HEK293 (cell line): ENCODE data around the gene POLR3E.

ENCODE experiments used
- KLF16 ChIP-seq: fragments of 450-650 bp; formaldehyde crosslinking; IDR thresholded peaks from 2 replicates; pipeline ENCODE4 v1.5.1; 2017; ENCODE audit warnings: missing biosample characterization, missing genetic modification characterization
- PBX3 ChIP-seq: sonication (generic); formaldehyde crosslinking; IDR thresholded peaks from 2 replicates; pipeline ENCODE4 v1.8.1; 2022; ENCODE audit warnings: mild to moderate bottlenecking, moderate library complexity, missing genetic modification reagents
- ZFHX2 ChIP-seq: fragments of 450-650 bp; formaldehyde crosslinking; conservative IDR thresholded peaks from 2 replicates; pipeline ENCODE4 v1.5.1; 2016; ENCODE audit warnings: missing biosample characterization, missing genetic modification characterization
- ZNF302 ChIP-seq: fragments of 450-650 bp; formaldehyde crosslinking; IDR thresholded peaks from 2 replicates; pipeline ENCODE4 v1.5.1; 2016; ENCODE audit warnings: missing biosample characterization, missing genetic modification characterization, low read depth
- ZNF311 ChIP-seq: fragments of 450-650 bp; formaldehyde crosslinking; IDR thresholded peaks from 2 replicates; pipeline ENCODE4 v1.5.1; 2017; ENCODE audit warnings: missing biosample characterization, missing genetic modification characterization, borderline replicate concordance
- ZSCAN18 ChIP-seq: fragments of 450-650 bp; formaldehyde crosslinking; IDR thresholded peaks from 2 replicates; pipeline ENCODE4 v1.5.1; 2016; ENCODE audit warnings: missing biosample characterization, missing genetic modification characterization
- TF ChIP-seq, protein P1 (sequence below): fragments of 450-650 bp; formaldehyde crosslinking; IDR thresholded peaks from 2 replicates; pipeline ENCODE4 v1.5.1; 2016; ENCODE audit warnings: missing biosample characterization, missing genetic modification characterization
- TF ChIP-seq, protein P2 (sequence below): fragments of 450-650 bp; formaldehyde crosslinking; IDR thresholded peaks from 2 replicates; pipeline ENCODE4 v1.5.1; 2016; ENCODE audit warnings: missing biosample characterization, missing genetic modification characterization
- TF ChIP-seq, protein P3 (sequence below): fragments of 450-650 bp; formaldehyde crosslinking; IDR thresholded peaks from 2 replicates; pipeline ENCODE4 v1.5.1; 2016; ENCODE audit warnings: missing biosample characterization, missing genetic modification characterization

DNA sequence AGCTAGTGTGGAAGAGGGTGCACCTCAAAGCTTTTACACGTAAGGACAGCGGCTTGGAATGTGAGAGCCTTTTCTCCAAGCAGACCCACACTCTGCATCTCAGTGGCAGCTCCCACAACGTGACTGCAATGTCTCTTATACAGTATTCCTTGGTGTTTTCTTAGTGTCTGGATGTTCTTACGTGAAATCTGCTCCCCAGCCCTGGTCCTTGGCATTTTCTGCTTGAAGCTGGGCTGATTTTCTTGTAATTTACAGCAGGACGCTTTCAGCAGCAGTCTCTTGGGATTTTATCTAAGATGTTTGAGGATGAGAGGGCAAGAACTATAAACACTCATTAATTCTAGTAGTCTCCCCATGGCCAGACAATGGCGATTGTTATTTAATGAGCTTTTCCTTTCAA lies 12.1 kb upstream of the POLR3E start:
- TF ChIP-seq, protein P1, sequence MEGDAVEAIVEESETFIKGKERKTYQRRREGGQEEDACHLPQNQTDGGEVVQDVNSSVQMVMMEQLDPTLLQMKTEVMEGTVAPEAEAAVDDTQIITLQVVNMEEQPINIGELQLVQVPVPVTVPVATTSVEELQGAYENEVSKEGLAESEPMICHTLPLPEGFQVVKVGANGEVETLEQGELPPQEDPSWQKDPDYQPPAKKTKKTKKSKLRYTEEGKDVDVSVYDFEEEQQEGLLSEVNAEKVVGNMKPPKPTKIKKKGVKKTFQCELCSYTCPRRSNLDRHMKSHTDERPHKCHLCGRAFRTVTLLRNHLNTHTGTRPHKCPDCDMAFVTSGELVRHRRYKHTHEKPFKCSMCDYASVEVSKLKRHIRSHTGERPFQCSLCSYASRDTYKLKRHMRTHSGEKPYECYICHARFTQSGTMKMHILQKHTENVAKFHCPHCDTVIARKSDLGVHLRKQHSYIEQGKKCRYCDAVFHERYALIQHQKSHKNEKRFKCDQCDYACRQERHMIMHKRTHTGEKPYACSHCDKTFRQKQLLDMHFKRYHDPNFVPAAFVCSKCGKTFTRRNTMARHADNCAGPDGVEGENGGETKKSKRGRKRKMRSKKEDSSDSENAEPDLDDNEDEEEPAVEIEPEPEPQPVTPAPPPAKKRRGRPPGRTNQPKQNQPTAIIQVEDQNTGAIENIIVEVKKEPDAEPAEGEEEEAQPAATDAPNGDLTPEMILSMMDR (tag by site-specific recombination) = no peak
- TF ChIP-seq ZFHX2 (tag by site-specific recombination) (no peak), ZNF302 (tag by site-specific recombination) (no peak), PBX3 (no peak), ZSCAN18 (tag by site-specific recombination) (no peak), KLF16 (no peak), ZNF311 (tag by site-specific recombination) (no peak)
- TF ChIP-seq, protein P2, sequence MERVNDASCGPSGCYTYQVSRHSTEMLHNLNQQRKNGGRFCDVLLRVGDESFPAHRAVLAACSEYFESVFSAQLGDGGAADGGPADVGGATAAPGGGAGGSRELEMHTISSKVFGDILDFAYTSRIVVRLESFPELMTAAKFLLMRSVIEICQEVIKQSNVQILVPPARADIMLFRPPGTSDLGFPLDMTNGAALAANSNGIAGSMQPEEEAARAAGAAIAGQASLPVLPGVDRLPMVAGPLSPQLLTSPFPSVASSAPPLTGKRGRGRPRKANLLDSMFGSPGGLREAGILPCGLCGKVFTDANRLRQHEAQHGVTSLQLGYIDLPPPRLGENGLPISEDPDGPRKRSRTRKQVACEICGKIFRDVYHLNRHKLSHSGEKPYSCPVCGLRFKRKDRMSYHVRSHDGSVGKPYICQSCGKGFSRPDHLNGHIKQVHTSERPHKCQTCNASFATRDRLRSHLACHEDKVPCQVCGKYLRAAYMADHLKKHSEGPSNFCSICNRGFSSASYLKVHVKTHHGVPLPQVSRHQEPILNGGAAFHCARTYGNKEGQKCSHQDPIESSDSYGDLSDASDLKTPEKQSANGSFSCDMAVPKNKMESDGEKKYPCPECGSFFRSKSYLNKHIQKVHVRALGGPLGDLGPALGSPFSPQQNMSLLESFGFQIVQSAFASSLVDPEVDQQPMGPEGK = no peak
- TF ChIP-seq, protein P3, sequence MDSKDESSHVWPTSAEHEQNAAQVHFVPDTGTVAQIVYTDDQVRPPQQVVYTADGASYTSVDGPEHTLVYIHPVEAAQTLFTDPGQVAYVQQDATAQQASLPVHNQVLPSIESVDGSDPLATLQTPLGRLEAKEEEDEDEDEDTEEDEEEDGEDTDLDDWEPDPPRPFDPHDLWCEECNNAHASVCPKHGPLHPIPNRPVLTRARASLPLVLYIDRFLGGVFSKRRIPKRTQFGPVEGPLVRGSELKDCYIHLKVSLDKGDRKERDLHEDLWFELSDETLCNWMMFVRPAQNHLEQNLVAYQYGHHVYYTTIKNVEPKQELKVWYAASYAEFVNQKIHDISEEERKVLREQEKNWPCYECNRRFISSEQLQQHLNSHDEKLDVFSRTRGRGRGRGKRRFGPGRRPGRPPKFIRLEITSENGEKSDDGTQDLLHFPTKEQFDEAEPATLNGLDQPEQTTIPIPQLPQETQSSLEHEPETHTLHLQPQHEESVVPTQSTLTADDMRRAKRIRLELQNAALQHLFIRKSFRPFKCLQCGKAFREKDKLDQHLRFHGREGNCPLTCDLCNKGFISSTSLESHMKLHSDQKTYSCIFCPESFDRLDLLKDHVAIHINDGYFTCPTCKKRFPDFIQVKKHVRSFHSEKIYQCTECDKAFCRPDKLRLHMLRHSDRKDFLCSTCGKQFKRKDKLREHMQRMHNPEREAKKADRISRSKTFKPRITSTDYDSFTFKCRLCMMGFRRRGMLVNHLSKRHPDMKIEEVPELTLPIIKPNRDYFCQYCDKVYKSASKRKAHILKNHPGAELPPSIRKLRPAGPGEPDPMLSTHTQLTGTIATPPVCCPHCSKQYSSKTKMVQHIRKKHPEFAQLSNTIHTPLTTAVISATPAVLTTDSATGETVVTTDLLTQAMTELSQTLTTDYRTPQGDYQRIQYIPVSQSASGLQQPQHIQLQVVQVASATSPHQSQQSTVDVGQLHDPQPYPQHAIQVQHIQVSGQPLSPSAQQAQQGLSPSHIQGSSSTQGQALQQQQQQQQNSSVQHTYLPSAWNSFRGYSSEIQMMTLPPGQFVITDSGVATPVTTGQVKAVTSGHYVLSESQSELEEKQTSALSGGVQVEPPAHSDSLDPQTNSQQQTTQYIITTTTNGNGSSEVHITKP (tag by site-specific recombination) = no peak
